Hematopoietic multipotent progenitor cell treated with erythropoietin and hydrocortisone succinate and interleukin-3 and kit ligand, for 8 days (in vitro differentiated cells): ENCODE results near the gene PLEK2.

Experiments
- DNase-seq: peaks from one replicate; pipeline ENCODE4 v3.0.0-alpha.2; 2015

PLEK2 gene

GRCh38 chr14:67396381-67396970 is 15.5 kb downstream of the PLEK2 start:
- DNase-seq: no peak

DNA sequence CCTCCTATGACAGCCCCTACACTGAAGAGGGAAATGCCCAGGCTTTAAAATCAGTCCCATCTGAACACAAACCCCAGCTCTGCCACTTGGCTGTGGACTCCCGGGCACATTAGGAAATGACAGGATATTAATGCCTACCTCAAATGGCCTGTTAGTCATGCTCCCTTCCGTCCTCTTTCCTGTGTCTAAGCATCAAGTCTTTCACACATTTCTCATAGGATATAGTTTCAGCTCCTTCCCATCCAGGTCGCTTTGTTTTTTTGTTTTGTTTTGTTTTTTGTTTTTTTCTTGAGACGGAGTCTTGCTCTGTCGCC is 16.1 kb downstream of the PLEK2 start:
- no peak for DNase-seq

- DNase-seq: no peak
Measured at GRCh38 chr14:67395086-67395875, 16.7 kb downstream of the PLEK2 start.

DNA sequence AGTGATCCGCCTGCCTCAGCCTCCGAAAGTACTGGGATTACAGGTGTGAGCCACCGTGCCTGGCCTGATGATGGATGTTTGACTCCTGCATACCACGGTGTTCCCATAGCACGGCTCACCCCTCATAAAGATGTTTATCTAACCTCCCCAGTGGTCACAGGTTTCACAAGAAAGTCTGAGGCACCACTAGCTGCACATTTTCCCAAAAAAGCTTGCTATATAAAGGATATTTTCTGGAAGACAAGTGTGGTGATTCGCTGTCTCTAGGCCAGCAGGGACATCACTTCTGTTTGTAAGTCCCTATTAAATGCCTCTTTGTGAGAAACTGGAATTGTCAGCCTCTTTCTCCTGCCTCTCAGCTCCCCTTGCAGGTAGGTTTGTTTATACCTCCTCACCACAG is 18.3 kb downstream of the PLEK2 start:
- DNase-seq: no peak

GRCh38 chr14:67392800-67393199 is 19.2 kb downstream of the PLEK2 start:
- DNase-seq: no peak

DNA sequence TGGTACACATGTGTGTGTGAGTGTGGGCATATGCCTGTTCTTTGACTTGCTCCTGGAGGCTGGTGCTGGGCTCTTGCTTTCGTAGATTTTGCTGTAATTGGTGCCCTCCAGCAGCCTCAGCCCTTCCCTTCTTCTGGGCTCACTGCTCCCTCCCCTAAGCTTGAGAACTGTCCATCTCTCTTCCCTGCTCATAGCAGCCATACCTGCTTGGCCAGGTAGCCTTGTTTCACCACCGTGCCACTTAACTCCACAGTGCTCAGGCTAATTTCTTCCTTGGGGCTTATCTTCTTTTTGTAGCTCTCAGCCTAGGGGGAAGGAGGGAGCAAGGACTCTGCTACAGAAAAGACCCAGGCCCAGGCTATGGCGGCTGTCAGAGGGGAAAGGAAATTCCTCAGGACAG is 19.8 kb downstream of the PLEK2 start:
- DNase-seq: no peak

DNA sequence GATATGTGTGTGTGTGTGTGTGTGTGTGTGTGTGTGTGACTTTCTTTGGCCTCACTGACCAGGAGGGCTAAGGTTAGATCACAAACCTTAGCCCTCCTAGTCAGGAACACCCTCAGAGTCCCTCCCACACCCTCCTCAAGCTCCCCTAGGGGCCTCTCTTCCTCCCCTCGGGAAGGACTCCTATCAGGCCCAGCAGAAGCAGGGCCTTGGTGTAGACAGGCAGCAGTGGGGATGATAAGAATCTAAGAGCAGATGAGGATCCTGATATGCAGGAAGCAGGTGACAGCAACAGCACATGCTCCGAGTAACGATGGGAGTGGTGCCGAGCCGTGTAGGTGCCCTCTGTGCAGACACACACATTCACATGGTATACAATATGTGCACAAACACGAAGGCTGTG is 20.7 kb downstream of the PLEK2 start:
- DNase-seq: peak; percentile 61

GRCh38 chr14:67389811-67390534 is 22.0 kb downstream of the PLEK2 start:
- no peak for DNase-seq

DNA sequence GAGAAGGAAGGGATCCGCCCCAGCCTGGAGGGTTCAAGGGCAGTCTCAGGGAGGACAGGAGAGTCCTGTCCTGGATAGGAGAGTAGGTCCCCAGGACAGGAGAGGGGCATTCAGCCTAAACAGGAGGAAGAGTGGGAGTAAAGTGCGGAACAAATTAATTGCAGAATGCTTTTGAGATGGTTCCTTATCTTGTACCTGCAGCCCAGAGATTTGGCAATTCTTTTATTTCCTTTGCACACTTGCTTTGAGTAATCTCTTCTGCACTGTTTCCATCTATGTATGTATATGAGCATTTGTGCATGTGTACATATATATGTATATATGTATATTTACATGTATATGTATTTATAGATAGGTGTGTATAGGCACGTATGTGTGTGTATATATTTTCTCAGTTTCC is 22.7 kb downstream of the PLEK2 start:
- peak; percentile 71 for DNase-seq

- no peak for DNase-seq
Measured at GRCh38 chr14:67387195-67387594, 24.8 kb downstream of the PLEK2 start.

DNA sequence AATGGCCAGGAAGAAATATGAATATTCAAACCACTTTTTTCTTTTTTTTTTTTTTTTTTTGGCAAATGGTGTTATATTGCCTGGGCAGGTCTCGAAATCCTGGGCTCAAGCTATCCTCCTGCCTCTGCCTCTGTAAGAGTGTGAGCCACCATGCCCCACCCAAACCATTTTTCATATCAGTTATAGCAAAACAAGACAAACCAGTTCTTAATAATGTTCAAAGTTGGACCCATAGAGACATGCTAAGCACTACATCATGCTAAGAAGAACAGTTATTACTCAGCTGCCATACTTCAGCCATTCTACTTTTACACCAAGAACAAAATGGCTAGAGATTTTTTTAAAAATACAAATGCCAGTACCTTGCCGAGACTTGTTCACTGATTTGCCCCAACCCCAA is 26.3 kb downstream of the PLEK2 start:
- DNase-seq: no peak

DNA sequence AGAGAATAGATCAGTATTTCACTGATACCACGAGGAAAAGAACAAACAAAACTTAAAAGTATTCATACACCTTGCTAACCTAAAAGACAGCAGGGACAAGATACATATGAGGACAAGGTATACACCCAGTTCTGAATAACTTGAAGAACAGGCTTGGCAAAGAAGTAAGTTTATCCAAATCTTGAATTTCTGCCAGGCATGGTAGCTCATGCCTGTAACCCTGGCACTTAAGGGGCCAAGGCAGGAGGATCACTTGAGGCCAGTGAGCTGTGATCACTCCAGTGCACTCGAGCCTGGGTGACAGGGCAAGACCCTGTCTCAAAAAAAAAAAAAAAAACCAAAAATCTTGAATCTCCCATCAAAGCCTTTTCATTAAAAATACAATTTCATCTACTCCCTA is 26.8 kb downstream of the PLEK2 start:
- DNase-seq: no peak

- DNase-seq: no peak
Measured at GRCh38 chr14:67377916-67378315, 34.0 kb downstream of the PLEK2 start.

- no peak for DNase-seq
Measured at GRCh38 chr14:67373347-67373746, 38.6 kb downstream of the PLEK2 start.

- DNase-seq: no peak
Measured at GRCh38 chr14:67372833-67373232, 39.1 kb downstream of the PLEK2 start.

- DNase-seq: no peak
Measured at GRCh38 chr14:67371247-67372148, 40.5 kb downstream of the PLEK2 start.

GRCh38 chr14:67370830-67371229 is 41.1 kb downstream of the PLEK2 start:
- no peak for DNase-seq

GRCh38 chr14:67365476-67365875 is 46.5 kb downstream of the PLEK2 start:
- DNase-seq: no peak

DNA sequence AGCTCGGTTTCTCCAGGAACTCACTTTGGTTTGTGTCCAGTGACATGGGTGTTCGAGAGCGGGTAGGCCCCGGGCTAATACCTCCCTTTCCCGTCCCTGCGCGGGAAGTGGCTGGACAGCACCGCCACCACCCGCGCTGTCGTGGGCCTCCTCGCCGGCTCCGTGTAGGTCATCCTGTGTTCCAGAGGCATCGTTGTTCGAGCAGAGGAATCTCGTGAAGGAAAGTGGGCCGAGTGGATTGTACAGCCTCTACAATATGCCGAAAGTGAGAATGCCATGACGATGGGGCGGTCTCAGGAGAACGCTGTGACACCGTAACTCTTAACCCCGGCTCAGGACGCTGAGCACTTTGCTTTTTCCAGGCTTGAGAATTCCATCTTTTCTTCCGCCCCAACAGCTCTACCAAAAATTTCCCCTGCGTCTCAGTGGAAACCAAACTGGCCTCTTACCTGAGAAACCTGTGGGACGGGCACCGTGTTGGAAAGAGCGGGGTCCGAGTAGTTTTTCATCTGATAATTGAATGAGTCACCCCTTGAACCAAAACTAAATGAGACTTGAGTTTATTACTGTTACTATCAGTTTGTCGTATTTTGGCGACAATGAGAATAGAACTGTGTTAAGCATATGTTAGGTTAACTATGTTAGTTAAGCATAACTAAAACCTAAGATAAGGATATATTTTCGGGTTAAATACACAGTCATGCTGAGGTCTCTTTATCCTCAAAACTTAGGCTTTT is 51.3 kb downstream of the PLEK2 start:
- peak; percentile 34 for DNase-seq

GRCh38 chr14:67359775-67360469 is 52.0 kb downstream of the PLEK2 start, which contains the start of the genes ATP6V1D and EIF2S1:
TSS of gene ATP6V1D (minus strand) at chr14:67359804. CDS start at chr14:67359698, 106 bp downstream.
TSS of gene EIF2S1 (plus strand) at chr14:67360328. CDS start at chr14:67364768, 4,440 bp downstream.
- peak; percentile 100 for DNase-seq
